ENCODE measurements around the gene GLB1L2.

DNA sequence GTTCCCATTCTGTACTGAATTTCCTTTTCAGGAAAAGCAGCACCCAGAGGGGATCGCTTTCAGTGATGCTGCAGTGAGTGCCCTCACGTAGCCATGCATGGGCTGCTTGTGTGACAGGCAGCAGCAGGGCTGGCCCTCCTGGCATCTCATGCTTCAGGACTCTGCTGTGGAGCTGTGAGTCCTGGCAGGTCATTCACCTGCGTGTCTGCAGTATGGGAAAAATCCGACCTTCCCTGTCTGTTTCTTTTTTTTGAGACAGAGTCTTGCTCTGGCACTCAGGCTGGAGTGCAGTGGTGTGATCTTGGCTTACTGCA, 13.4 kb downstream of the GLB1L2 start:
- TF ChIP-seq ZFP3 (CRISPR knock-in tag; IDR thresholded peaks at IDR 0.05) = no peak
- no peak for TF ChIP-seq PPARA (CRISPR knock-in tag; IDR thresholded peaks at IDR 0.05; ENCODE audit: borderline replicate concordance)
- no peak for TF ChIP-seq GLIS3 (CRISPR knock-in tag; IDR thresholded peaks at IDR 0.05)
- no peak for TF ChIP-seq TOX (CRISPR knock-in tag; IDR thresholded peaks at IDR 0.05; ENCODE audit: borderline replicate concordance)
- TF ChIP-seq ARNTL (CRISPR knock-in tag; IDR thresholded peaks at IDR 0.05; ENCODE audit: borderline replicate concordance, low read depth) = no peak
- no peak for TF ChIP-seq PATZ1 (CRISPR knock-in tag; IDR thresholded peaks at IDR 0.05; ENCODE audit: borderline replicate concordance)
- TF ChIP-seq POU6F1 (CRISPR knock-in tag; IDR thresholded peaks at IDR 0.05; ENCODE audit: borderline replicate concordance, low read depth) = no peak
- no peak for TF ChIP-seq CREB5 (CRISPR knock-in tag; IDR thresholded peaks at IDR 0.05; ENCODE audit: low read depth)
- no peak for TF ChIP-seq RARB (CRISPR knock-in tag; IDR thresholded peaks at IDR 0.05)
- no peak for TF ChIP-seq ESRRG (CRISPR knock-in tag; IDR thresholded peaks at IDR 0.05)
- TF ChIP-seq SNAI2 (CRISPR knock-in tag; IDR thresholded peaks at IDR 0.05) = no peak
- TF ChIP-seq BACH2 (CRISPR knock-in tag; IDR thresholded peaks at IDR 0.05; ENCODE audit: borderline replicate concordance) = no peak
- TF ChIP-seq, protein P1, sequence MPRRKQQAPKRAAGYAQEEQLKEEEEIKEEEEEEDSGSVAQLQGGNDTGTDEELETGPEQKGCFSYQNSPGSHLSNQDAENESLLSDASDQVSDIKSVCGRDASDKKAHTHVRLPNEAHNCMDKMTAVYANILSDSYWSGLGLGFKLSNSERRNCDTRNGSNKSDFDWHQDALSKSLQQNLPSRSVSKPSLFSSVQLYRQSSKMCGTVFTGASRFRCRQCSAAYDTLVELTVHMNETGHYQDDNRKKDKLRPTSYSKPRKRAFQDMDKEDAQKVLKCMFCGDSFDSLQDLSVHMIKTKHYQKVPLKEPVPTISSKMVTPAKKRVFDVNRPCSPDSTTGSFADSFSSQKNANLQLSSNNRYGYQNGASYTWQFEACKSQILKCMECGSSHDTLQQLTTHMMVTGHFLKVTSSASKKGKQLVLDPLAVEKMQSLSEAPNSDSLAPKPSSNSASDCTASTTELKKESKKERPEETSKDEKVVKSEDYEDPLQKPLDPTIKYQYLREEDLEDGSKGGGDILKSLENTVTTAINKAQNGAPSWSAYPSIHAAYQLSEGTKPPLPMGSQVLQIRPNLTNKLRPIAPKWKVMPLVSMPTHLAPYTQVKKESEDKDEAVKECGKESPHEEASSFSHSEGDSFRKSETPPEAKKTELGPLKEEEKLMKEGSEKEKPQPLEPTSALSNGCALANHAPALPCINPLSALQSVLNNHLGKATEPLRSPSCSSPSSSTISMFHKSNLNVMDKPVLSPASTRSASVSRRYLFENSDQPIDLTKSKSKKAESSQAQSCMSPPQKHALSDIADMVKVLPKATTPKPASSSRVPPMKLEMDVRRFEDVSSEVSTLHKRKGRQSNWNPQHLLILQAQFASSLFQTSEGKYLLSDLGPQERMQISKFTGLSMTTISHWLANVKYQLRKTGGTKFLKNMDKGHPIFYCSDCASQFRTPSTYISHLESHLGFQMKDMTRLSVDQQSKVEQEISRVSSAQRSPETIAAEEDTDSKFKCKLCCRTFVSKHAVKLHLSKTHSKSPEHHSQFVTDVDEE (CRISPR knock-in tag; IDR thresholded peaks at IDR 0.05) = no peak

Data from SK-N-SH treated with all-trans-retinoic acid at 6 μM for 48 hours (cell line).